Right lobe of liver (tissue), 4 donors: ENCODE measurements around the gene PCGF6.

Experiments used
- POLR2A ChIP-seq: fragments of 450-650 bp; IDR thresholded peaks from one replicate; pipeline ENCODE4 v1.6.1; 2017; ENCODE audit warnings: antibody characterized with exemption, mild to moderate bottlenecking
- TF ChIP-seq, protein P1 (sequence below), 4 donors: fragments of 200-600 bp in 3 of 4; fragments of 450-650 bp in 1 of 4; IDR thresholded peaks; one replicate each; pipeline versions ENCODE4 v1.5.1 to v1.8.0; 2016 to 2022; ENCODE audit warnings: antibody characterized with exemption in 4 of 4, mild to moderate bottlenecking in 2 of 4
- donor health status: DM: no; HTN: no; CAD: no.
- donor health status: DM: no; HTN: no; CAD: no.
- donor health status: DM: no; HTN: yes; CAD: no.

DNA sequence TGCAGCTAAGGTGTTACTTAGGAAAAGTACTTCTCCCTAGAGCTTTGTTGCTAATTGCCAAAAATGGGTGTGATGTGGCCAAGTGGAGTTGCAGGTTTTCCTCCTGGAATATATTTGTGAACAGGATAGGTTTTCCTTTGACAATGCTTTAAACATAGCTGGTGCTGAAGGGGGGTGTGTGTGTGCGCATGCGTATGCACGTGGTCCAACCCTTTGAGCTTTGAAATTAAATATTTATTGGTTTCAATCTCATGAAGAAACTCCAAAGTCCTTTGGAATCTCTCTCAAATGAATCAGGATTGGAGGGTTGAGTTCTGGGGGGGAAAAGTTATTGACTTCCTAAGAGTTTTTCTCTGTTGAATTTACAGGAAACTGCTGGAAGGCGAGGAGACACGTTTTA is 62.9 kb downstream of the PCGF6 start:
- TF ChIP-seq, protein P1, sequence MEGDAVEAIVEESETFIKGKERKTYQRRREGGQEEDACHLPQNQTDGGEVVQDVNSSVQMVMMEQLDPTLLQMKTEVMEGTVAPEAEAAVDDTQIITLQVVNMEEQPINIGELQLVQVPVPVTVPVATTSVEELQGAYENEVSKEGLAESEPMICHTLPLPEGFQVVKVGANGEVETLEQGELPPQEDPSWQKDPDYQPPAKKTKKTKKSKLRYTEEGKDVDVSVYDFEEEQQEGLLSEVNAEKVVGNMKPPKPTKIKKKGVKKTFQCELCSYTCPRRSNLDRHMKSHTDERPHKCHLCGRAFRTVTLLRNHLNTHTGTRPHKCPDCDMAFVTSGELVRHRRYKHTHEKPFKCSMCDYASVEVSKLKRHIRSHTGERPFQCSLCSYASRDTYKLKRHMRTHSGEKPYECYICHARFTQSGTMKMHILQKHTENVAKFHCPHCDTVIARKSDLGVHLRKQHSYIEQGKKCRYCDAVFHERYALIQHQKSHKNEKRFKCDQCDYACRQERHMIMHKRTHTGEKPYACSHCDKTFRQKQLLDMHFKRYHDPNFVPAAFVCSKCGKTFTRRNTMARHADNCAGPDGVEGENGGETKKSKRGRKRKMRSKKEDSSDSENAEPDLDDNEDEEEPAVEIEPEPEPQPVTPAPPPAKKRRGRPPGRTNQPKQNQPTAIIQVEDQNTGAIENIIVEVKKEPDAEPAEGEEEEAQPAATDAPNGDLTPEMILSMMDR (IDR thresholded peaks at IDR 0.05): no peak
- no peak for TF ChIP-seq POLR2A
